GM19240 (cell line): Measurements from ENCODE around the gene ATG5.

ENCODE experiments used
- DNase-seq: peaks from one replicate; pipeline ENCODE4 v3.0.0; 2011; ENCODE audit warnings: low spot score; ENCODE audit not compliant: insufficient read length

Gene ATG5

GRCh38 chr6:106182455-106182854 lies 143.1 kb downstream of the ATG5 start:
- no peak for DNase-seq

DNA sequence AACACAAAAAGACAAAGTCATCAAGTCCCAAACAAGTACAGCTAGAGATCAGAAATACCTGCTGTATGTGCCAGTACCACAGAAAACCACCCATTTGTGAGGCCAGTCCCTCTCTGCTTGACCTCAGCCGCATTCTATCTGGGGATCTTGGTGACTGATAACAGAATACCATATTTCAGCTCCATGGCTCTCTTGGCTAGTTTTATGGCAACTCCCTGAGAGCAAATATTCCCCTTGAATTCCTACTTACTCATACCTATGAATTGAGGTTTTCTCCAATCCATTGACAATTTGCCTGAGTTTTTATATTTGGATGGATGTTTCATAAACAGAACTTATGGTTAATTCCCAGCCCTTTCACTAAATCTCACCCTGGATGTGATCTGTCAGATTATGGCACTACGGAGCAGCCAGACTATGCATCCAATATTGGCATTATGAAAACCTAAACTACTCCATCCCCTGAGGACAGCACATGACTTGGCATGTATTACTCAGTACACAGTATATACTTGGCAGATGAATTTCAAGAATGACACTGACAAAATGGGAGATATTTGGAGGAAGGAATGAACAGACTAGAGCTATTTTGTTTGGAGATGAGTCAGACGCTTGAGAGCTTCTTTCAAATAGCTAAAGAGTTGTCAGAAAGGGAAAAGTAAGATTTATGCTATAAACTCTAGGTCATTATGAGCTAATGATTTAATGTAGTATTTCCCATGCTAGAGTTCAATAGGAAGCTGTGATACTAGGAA lies 143.7 kb downstream of the ATG5 start:
- DNase-seq: no peak

DNA sequence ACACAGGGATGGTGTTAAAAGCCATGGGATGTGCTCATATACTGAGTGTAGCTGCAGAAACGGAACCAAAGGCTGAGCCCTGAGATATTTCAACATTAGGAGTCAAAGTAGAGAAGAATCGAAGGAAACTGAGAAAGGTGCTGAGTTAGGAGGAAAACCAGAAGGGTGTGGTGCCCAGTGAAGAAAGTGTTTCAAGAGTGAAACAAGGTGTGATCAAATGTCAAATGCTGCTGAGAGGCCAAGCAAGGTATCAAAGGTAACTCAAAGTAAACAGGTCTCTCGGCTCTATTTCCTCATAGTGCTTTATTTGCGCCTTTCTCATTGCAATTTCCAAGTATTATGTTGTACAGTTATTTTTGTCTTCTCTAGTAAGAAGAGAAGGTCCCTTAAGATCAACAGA lies 145.4 kb downstream of the ATG5 start:
- no peak for DNase-seq

- DNase-seq: no peak
Observed at GRCh38 chr6:106178900-106179299, 146.7 kb downstream of the ATG5 start.

DNA sequence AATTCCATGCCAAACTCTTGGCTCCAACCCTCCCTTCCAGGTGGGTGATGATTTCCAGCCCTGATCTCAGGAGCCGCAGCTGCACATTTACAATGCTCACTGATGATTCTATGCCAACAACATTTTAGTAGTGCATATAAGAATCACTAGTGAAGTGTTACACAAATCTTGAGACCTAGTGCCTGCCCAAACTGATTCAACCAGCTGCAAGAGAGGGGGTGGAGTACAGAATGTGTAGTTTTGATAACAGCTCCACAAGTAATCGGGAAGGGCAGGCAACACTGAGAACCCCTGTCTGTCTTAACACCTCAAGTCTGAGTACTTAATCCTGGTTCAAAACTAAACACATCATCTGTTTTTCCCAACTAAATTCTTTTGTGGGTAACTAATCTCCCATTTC lies 147.8 kb downstream of the ATG5 start:
- DNase-seq: no peak

DNA sequence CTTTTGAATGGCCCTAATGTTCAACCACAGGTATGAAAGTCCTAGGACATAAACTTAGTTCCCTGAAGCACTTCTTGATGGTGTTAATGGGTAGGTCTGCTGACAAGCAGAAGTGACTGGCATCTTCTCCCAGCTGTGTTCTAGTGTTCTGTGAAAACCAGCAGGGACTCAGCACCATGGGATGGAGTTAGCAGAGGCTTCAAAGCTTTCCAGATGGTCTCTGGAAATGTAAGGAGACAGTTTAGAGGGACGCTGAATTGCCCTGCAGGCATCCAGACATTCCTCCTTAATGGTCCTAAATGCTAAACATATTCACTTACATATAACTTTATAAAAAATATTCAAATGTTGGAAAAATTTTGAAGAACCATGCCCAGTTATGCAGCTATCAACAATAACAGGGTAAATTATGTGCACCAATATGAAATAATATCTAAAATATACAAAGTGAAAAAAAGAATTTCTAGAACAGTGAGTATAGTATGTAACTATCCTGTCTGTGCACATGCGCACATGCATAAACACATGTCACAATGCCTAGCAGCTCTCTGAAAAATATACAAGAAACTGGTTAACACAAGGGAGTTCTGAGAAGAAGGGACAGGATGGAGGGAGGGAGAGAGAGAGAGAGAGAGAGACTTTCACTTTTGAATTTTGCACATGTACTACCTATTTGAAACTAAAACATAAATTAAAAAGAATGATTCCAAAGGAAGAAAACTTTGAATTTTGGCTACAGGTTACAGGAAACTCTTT lies 152.3 kb downstream of the ATG5 start:
- DNase-seq: no peak

- DNase-seq: no peak
Observed at GRCh38 chr6:106170030-106170791, 155.3 kb downstream of the ATG5 start.

- no peak for DNase-seq
Observed at GRCh38 chr6:106169517-106169916, 156.0 kb downstream of the ATG5 start.

DNA sequence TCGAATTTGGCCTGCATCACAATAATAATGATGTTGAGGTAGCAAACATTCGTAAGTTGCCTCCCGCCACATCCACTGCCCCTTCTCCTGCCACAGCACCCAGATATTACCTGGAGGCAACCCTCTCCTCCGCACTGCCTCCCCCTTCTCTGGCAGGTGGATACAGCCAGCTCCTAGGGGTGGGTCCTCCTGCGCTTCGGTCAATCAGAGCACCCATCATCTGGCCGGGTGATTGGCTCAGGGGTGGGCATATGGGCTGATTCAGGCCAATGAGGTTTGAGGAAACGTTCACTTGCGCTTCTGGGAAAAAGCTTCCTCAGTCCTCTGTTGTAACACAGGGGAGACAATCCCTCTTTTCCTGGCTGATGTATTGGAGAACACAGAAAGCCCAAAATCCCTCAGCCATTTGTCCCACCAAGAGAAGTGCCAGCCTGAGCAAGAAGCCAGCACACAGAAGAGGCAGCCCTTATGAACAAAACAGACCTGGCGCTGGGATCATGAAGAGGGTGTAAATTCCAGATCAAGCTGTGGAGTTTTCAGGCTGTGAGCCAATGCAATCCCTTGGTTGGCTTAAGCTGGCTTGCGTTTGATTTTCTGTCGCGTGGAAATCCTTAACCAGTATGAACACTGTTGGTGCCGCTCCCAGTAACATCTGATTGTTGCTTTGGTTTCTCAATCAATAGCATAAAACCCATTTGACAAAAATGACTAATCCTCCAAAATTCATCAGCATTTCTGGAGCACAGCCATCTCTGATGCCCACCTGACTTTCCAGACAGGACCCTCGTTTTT lies 157.3 kb downstream of the ATG5 start:
- no peak for DNase-seq

- DNase-seq: no peak
Observed at GRCh38 chr6:106167096-106167814, 158.3 kb downstream of the ATG5 start.

GRCh38 chr6:106165885-106166485 lies 159.6 kb downstream of the ATG5 start:
- DNase-seq: no peak

DNA sequence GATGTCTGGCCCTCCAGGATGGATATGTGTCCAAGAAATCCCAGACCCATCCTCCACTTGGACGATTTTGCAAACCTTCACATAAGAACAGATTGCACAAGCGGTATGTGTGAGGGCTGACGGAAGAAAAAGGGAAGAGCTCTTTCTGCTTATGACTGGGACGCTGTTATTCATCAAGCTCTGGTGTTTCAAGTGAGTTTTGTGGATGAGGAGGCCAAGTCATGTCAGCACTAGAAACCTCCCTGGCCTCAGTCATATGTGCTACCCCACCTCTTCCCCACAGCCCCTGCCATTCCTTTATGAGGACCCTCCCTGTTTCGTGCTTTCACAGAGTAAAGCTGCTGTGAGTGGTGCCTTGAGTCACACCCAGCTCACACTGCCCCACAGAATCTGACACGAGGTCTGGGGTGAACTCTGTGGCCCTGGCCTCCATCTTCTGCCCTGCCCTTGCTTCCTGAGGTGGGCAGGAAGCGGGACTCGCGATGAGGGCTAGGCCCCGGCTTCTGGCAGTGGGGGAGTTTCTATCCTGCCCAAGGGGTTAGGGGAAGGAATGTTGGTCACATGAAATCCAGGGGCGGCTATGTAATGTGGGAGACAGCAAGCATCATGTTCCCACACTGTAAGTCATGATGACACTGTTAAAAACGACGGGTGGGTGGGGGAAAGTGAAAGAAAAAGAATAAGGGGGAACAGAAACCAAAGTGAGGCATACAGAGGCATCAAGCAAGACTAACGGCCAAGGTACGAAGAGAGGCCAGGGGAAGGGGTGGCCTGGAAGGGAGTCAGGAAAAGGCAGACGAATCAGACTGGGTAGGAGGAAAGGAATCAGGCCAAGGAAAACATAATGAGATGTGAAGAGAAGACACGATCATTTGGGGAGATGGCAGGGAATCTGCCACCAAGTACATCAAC lies 161.3 kb downstream of the ATG5 start:
- DNase-seq: no peak

DNA sequence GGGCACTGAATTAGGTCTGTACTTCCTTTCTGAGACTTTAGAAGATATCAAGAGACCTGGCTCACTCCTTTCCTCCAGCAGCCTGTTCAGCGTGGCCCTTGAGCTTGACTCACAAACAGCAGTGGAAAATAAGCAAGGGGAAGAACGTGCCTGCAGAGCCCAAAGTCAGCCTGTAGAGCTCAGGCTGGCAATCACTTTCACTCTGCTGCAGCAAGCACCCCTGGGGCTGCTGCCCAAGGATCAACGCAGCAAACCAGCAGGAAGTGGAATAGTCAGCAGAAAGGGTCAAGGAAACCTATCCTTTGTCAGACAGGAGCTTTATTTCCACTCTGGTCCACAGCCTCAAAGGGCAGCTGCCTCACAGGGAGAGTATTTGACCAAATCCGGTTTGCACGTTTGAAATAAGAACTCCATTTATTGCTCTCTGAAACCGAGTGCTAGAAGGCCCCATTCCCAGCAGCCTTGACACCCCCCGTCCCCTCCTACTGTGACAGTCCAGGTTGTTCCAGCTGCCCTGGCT lies 162.1 kb downstream of the ATG5 start:
- no peak for DNase-seq

DNA sequence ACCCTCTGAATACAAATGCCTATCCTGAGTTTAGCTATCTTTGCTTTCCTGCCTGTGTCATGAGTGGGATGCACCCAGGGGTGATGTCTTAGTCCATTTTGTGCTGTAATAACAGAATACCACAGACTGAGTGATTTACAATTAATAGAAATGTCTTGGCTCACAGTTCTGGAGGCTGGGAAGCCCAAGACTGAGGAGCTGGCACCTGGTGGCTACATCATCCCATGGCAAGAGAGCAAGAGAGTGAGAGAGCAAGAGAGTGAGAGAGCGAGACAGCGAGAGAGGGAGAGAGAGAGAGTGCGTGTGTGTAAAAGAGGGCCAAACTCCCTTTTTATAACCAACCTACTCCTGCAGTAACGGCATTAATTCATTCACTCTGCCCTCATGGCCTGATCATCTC lies 162.6 kb downstream of the ATG5 start:
- no peak for DNase-seq

GRCh38 chr6:106161893-106162292 lies 163.7 kb downstream of the ATG5 start:
- DNase-seq: no peak

GRCh38 chr6:106161311-106161874 lies 164.2 kb downstream of the ATG5 start:
- no peak for DNase-seq

- no peak for DNase-seq
Observed at GRCh38 chr6:106160189-106160588, 165.4 kb downstream of the ATG5 start.

GRCh38 chr6:106159531-106159940 lies 166.0 kb downstream of the ATG5 start:
- DNase-seq: no peak

DNA sequence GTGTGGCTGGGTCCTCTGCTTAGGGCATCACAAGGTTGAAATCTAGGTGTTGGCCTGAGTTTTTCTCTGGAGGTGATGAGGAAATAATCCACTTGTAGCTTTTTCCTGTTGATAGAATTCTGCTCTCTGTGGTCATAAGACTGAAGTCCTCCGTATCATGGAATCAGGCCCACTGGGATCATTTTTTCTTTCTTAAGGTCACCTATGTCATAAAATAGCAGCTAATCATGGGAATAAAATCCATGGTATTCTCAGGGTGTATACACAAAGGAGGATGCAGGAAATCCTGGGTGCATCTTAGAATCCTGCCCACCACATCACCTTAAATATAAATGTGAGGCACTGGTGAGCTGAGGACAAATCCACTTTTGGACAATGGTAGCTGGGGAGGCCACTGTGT lies 166.7 kb downstream of the ATG5 start:
- DNase-seq: no peak
